Erythroblast (primary cell): ENCODE data around the gene NDUFA7.

Experiments
- GATA1 ChIP-seq: IDR thresholded peaks from 2 replicates; pipeline ENCODE4 v1.6.1; 2011; ENCODE audit warnings: low read depth, mild to moderate bottlenecking, control low read depth, low read length, moderate library complexity
- POLR2A ChIP-seq: IDR thresholded peaks from 2 replicates; pipeline ENCODE4 v1.6.1; 2011; ENCODE audit warnings: mild to moderate bottlenecking, low read length

DNA sequence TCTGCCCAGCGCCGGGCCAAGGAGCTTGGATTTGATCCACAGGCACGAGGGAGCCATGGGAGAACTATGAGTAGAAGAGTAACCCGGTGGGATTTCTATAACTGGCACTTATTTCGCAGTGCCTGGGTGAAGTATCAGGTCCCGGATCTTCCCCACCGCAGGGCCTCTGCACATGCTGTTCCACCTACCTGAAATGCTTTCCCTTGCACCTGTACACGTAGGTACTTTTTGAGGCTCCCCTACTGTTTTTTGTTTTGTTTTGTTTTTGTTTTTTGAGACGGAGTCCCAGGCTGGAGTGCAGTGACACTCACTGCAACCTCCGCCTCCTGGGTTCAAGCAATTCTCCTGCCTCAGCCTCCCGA, 22.3 kb upstream of the NDUFA7 start:
- TF ChIP-seq POLR2A (no peak), GATA1 (no peak)
